IPS-15b (cell line): Measurements from ENCODE around the gene MYMX.
"Not testable (repeated sequence)": the region's sequence is repeated elsewhere in the genome, so short reads cannot be mapped to it uniquely, and the experiment has no call there.

Source experiments
- H3K27me3 ChIP-seq: one replicate; pipeline ENCODE4 v1.6.1; 2013; ENCODE audit warnings: low read length; ENCODE audit not compliant: control insufficient read depth, insufficient read depth
- H3K36me3 ChIP-seq: one replicate; pipeline ENCODE4 v1.6.1; 2013; ENCODE audit warnings: low read length; ENCODE audit not compliant: control insufficient read depth, insufficient read depth
- H3K4me1 ChIP-seq: one replicate; pipeline ENCODE4 v1.6.1; 2013; ENCODE audit warnings: mild to moderate bottlenecking, low read length; ENCODE audit not compliant: control insufficient read depth, insufficient read depth
- H3K4me3 ChIP-seq: one replicate; pipeline ENCODE4 v1.5.1; 2013; ENCODE audit warnings: low read depth, low read length
- H3K9ac ChIP-seq: one replicate; pipeline ENCODE4 v1.6.1; 2013; ENCODE audit warnings: low read depth, mild to moderate bottlenecking, low read length
- H3K9me3 ChIP-seq: one replicate; pipeline ENCODE4 v1.6.1; 2013; ENCODE audit warnings: mild to moderate bottlenecking, low read length; ENCODE audit not compliant: control insufficient read depth, insufficient read depth

Gene MYMX

DNA sequence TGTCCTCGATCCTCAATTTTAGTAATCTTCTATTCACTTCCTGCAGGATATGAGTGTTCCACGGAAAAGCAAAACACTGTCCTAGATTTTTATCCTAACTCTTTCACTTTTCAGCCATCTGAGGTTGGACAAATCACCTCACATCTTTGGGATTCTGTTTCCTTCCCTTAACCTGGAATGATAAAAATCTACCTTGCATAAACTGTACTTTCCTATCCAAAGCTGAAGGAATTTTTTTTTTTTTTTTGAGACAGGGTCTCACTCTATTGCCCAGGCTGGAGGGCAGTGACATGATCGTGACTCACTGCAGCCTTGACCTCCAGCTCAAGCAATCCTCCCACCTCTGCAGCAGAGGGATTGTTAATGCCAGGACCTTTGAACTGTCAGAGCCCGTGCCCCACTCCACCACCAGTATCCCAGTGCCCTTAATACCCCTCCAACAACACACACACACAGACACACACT, 37.6 kb upstream of the MYMX start:
- H3K9ac ChIP-seq = no peak overlapping the region
- H3K27me3 ChIP-seq = no peaks in the 10 kb centered on the region
- H3K4me3 ChIP-seq = no peak overlapping the region
- H3K9me3 ChIP-seq = no peaks in the 10 kb centered on the region
- H3K4me1 ChIP-seq = peaks cover 2% of the 10 kb centered on the region
- H3K36me3 ChIP-seq = no peaks in the 10 kb centered on the region

DNA sequence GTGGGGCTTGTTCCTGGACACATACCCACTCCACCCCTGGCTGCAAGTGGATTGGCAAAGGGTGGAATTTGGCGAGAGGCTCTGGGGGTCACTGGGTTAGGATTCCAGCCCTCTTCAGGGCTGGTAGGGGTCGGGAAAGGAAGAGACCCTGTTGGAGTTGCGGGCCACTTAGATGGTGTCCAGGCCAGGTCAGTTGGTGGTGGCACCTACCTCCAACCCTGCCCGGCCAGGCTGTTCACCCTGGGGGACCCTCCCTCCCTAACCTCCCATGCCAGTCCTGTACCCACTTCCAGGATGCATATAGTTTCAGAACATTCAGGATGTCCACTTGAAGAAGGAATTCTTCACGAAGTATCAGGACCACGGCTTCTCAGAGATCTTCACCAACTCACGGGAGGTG, 37.1 kb upstream of the MYMX start:
- Histone ChIP-seq H3K9me3 (no peaks in the 10 kb centered on the region), H3K36me3 (no peaks in the 10 kb centered on the region), H3K4me1 (peaks cover 2% of the 10 kb centered on the region), H3K9ac (no peak overlapping the region), H3K27me3 (no peaks in the 10 kb centered on the region), H3K4me3 (no peak overlapping the region)

DNA sequence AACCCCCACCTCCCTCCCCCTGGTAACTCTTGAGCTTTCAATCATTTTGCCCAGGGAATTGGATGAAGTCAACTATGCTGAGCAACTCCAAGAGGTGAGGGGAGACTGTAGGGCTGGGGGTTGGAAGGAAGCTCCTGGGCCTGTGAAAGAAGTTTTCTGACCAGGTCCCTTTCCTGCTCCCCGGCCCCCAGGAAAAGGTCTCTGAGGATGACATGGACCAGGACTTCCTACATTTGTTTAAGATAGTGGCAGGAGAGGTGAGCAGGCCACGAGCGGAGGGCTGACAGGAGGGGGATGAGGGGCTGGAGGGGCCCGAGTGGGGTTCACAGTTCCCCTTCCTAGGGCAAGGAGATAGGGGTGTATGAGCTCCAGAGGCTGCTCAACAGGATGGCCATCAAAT, 36.3 kb upstream of the MYMX start:
- no peaks in the 10 kb centered on the region for H3K27me3 ChIP-seq
- H3K4me3 ChIP-seq = no peak overlapping the region
- no peak overlapping the region for H3K9ac ChIP-seq
- no peaks in the 10 kb centered on the region for H3K36me3 ChIP-seq
- H3K4me1 ChIP-seq = peaks cover 2% of the 10 kb centered on the region
- no peaks in the 10 kb centered on the region for H3K9me3 ChIP-seq

DNA sequence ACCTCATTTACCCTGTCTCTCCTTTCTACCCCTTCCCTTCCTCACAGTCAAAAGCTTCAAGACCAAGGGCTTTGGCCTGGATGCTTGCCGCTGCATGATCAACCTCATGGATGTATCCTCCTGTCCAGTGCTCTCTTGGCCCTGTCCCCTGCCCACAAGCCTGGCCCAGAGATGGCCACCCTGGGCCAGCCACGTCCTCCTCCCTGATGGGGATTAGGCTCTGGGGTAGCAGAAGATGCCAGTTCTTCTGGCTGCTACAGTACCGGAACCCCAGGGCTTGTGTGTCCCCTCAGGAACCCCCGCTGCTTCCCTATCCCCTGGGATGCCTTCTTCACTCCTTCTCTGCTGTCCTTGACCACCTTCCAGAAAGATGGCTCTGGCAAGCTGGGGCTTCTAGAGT, 35.8 kb upstream of the MYMX start:
- no peaks in the 10 kb centered on the region for H3K27me3 ChIP-seq
- no peak overlapping the region for H3K4me3 ChIP-seq
- no peaks in the 10 kb centered on the region for H3K36me3 ChIP-seq
- no peak overlapping the region for H3K9ac ChIP-seq
- H3K4me1 ChIP-seq = peaks cover 3% of the 10 kb centered on the region
- H3K9me3 ChIP-seq = no peaks in the 10 kb centered on the region

DNA sequence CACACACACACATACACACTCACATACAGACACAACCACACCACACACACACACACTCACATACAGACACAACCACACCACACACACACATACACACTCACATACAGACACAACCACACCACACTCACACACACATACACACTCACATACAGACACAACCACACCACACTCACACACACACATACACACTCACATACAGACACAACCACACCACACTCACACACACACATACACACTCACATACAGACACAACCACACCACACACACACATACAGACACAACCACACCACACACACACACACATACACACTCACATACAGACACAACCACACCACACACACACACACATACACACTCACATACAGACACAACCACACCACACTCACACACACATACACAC, 34.9 kb upstream of the MYMX start:
- H3K4me1 ChIP-seq, H3K27me3 ChIP-seq, H3K9me3 ChIP-seq, H3K4me3 ChIP-seq, H3K9ac ChIP-seq, H3K36me3 ChIP-seq: not testable (repeated sequence)

DNA sequence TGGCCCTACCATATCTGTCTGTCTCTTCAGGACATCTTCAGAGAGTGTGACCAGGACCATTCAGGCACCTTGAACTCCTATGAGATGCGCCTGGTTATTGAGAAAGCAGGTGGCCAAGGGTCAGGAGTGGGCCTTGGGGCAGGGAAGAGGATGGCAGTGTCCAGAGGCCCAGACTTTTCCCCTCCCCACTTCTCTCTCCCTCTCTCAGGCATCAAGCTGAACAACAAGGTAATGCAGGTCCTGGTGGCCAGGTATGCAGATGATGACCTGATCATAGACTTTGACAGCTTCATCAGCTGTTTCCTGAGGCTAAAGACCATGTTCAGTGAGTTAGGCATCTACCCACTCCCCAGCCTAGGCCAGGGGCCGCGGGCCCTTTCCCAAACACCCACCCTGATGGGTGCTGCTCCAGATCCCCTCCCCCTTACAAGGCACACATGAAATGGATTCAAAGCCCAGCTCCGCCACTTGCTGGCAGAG, 33.8 kb upstream of the MYMX start:
- no peaks in the 10 kb centered on the region for H3K27me3 ChIP-seq
- H3K4me1 ChIP-seq = peaks cover 8% of the 10 kb centered on the region
- no peaks in the 10 kb centered on the region for H3K9me3 ChIP-seq
- no peak overlapping the region for H3K4me3 ChIP-seq
- H3K36me3 ChIP-seq = no peaks in the 10 kb centered on the region
- no peak overlapping the region for H3K9ac ChIP-seq

DNA sequence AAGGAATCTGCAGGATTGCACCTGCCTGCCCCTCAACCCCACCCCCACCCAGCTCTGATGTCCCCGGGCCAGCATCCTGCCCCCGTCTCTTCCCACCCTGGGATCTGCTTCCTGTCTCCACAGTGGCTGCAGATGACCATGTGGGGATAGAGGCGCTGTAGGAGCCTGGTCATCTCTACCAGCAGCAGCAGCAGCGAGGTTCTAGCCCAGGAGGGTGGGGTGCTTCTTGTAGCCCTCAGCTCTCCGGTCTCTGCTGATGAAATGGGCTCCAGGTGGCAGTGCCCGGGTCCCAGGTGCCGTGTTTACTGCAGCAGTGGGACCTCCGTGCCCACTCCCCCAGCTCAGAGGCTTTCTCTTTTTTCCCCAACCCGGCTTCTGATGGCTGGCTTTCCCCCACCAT, 32.9 kb upstream of the MYMX start:
- no peak overlapping the region for H3K4me3 ChIP-seq
- H3K4me1 ChIP-seq = peaks cover 8% of the 10 kb centered on the region
- no peaks in the 10 kb centered on the region for H3K9me3 ChIP-seq
- H3K27me3 ChIP-seq = no peaks in the 10 kb centered on the region
- H3K9ac ChIP-seq = no peak overlapping the region
- H3K36me3 ChIP-seq = no peaks in the 10 kb centered on the region

DNA sequence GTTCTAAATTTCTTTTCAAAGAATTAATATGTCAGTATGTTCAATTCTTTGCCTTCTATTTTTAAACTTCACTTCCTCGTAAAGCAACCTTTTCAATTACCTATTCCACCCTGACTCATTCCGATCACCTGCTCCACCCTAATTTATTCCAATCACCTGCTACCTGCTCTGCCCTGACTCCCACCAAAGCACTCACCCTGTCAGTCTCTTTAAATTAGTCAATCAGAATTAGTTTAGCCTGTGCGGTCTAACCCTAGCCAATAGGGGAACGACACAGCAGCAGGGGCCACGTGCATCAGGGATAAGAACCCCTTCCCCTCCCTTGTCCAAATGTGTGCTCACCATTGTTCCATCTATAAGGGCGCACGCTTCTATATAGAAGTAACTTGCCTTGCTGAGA, 31.4 kb upstream of the MYMX start:
- not testable (repeated sequence) for H3K4me3 ChIP-seq, H3K27me3 ChIP-seq, H3K9me3 ChIP-seq, H3K36me3 ChIP-seq, H3K4me1 ChIP-seq, H3K9ac ChIP-seq

DNA sequence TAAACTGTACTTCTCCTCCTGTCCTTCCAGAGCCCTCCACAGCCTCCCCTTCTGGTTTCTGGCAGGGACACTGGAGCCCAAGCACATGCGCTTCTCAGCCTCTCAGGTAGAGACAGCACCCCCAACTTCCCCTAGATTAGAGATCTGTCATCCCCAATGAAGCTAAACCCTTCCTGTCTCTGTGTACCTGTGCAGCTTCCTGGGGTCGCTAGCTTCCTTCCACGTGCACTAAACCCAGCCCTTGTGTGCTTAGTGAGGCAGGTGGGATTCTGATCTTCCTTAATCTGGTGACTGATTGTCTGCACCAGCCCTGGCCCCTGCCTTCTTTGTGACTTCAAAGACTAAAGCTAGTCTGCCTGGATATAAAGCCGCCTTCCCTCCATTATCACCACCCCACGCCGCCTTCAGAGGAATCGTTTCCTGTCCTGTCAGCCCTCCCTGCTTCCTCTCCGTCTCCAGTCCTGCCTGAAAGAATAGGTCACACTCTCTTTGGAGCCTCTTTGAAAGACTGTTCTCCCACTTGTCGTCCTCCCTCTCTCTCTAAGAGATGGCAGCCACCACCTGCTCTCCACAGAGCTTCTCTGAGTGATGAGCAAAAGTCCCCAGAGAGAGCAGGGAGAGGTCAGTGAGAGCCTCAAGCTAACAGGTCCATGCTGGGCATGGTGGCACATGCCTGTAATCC, 30.6 kb upstream of the MYMX start:
- H3K4me3 ChIP-seq = no peak overlapping the region

DNA sequence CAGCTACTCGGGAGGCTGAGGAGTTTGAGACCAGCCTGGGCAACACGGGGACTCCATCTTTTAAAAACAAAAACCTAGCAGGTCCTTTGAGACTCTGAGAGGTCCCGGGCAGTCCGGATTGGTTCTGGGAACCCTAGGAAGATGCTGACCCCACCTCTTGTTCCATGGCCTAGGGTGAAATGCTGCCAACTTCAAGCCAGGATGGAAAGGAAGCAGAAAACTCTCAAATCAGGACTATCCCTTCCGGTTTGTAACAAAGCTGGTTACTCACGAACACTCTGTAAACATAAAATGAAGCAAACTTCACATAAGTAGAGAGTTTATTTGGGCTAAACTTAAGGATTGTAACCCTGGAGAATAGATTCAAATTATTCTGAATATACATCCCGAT, 30.1 kb upstream of the MYMX start:
- Histone ChIP-seq H3K4me3 (no peak overlapping the region), H3K9me3 (no peaks in the 10 kb centered on the region), H3K4me1 (peaks cover 8% of the 10 kb centered on the region)

More for the DNA sequence above, 30.6 kb upstream of the MYMX start:
- no peaks in the 10 kb centered on the region for H3K36me3 ChIP-seq
- H3K4me1 ChIP-seq = peaks cover 8% of the 10 kb centered on the region
- no peak overlapping the region for H3K9ac ChIP-seq
- H3K27me3 ChIP-seq = no peaks in the 10 kb centered on the region
- H3K9me3 ChIP-seq = no peaks in the 10 kb centered on the region

DNA sequence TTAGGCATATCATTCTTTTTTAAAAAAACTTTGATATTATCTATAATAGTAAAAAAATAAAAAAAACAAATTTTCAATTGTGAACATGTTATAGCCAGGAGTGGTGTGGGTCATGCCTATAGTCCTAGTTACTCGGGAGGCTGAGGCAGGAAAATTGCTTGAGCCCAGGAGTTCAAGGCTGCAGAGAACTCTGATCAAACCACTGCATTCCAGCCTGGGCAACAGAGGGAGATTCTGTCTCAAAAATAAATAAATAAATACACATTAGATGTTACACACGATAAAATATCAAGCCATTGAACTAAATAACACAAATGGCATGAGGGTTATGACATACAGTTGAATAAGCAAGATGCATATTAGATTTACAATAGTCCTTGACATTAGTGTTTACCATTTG, 27.9 kb upstream of the MYMX start:
- no peaks in the 10 kb centered on the region for H3K9me3 ChIP-seq
- H3K36me3 ChIP-seq = no peaks in the 10 kb centered on the region
- peaks cover 12% of the 10 kb centered on the region for H3K4me1 ChIP-seq
- H3K4me3 ChIP-seq = no peak overlapping the region
- H3K9ac ChIP-seq = no peak overlapping the region
- H3K27me3 ChIP-seq = no peaks in the 10 kb centered on the region

More for the DNA sequence above, 30.1 kb upstream of the MYMX start:
- Histone ChIP-seq H3K36me3 (no peaks in the 10 kb centered on the region), H3K9ac (no peak overlapping the region), H3K27me3 (no peaks in the 10 kb centered on the region)

DNA sequence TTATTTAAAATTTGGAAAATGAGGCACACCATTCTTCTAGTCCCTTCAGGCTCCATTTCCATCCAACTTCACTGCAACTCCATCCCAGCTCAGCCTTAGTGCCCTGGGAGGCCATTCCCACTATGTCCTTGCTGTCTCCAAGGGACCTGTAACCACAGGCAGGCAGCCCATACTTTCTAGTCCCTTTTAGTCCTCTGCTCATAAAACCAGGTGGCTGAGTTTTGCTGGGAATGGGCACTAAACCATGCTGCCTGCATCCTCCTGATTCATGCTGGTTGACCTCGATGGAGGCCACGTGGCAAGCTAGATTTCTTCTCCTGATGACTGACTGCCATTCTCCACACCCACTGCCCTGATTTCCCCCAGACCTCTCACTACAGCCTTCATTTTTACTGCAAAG, 27.5 kb upstream of the MYMX start:
- no peak overlapping the region for H3K9ac ChIP-seq
- no peak overlapping the region for H3K4me3 ChIP-seq
- H3K36me3 ChIP-seq = no peaks in the 10 kb centered on the region
- no peaks in the 10 kb centered on the region for H3K27me3 ChIP-seq
- H3K9me3 ChIP-seq = no peaks in the 10 kb centered on the region
- H3K4me1 ChIP-seq = peaks cover 12% of the 10 kb centered on the region
